Mammary microvascular endothelial cell (primary cell): ENCODE measurements around the gene KANSL2. TPM values are rescaled to one million over a fixed set of nuclear protein-coding genes. Genes with fewer than 3 reads are reported as not detected.

ENCODE experiments used
- total RNA-seq: library from RNA; depleted of rRNA; stranded (reverse); fragments of >200 nt; gene quantifications from 2 replicates; pipeline ENCODE4 v1.2.3, GENCODE V29; 2015

The KANSL2 gene, protein sequence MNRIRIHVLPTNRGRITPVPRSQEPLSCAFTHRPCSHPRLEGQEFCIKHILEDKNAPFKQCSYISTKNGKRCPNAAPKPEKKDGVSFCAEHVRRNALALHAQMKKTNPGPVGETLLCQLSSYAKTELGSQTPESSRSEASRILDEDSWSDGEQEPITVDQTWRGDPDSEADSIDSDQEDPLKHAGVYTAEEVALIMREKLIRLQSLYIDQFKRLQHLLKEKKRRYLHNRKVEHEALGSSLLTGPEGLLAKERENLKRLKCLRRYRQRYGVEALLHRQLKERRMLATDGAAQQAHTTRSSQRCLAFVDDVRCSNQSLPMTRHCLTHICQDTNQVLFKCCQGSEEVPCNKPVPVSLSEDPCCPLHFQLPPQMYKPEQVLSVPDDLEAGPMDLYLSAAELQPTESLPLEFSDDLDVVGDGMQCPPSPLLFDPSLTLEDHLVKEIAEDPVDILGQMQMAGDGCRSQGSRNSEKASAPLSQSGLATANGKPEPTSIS
- 17.8 and 24.4 TPM in 2 replicates for total RNA-seq

DNA sequence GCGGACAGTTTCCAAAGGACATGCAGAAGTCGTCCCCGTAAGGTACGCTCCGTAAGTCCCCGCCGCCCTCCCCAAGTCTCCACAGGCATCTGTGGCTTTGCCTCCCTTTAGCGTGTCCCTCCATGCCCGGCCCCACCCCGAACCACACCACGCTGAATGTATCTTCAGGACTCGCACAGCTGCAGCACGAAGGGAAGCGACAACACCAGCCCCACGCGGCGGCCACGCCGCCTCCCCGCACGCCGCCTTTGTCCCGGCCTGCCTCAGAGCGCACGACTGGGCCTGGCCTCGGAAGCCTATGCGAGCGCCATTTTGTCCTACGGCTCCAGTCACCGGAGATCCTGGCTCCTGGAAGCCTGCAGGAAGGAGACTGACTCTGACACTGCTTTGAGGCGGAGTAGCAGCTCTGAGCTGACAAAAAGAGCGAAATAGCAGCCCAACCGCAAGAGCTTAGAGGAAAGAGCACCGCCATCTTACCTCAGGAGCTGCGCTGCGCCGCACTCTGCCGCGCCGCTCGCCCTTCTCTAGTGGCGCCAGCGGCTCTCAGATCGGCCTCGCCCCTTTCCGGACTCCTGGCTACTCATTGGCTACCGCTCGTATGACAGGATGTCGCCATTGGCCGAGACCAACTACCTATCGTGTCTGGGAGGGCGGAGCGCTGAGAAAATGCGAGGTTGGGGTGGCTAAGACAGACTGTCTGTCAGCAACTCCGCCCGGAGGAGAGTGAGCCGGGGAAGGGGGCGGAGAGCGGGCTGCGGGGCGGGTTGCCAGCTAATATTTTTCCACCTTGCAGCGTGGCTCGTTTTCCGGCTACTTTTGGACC lies at the start of gene KANSL2:
TSS of gene KANSL2 (minus strand) at position 529 of the 823 bp plus-strand sequence. CDS start 606 bp downstream, outside the sequence.

DNA sequence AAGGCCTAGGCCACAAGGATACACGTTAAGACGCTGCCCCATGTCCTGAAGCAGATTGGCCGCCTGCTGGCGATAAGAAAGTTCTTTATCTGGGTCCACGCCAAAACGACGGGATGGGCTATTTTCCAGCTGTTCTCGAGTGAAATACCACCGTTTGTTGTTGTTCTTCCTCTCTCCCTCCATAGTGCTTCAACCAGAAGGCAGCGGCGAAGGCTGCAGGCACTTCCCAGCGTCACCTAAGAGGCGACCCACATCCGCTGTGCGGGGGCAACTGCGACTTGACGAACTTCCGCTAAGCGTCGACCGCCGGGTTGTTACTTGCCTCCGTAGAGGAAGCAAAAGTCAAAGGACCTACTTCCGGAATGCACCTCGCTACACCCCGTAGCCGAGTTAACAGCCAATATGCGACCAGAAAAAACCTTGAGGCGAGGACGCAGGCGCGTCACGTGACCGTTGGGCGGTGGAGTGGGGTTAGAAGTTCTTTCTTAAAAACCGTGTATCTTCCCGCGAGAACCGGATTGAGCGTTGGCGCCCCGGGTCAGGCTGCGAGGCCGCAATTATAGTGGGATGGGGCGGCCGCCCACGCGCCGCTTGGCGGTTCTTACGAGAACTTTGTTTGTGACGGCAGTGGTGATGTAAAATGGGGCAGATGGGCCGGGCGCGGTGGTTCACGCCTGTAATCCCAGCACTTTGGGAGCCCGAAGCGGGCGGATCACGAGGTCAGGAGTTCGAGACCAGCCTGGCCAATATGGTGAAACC lies 34.6 kb upstream of the KANSL2 start, which contains the start of gene CCNT1:
TSS of gene CCNT1 (minus strand) at position 215 of the 759 bp plus-strand sequence. CDS start at position 183, 32 bp downstream.

Other genes with a start within 250 kb of the KANSL2 start
- gene ANP32D, start 209.7 kb downstream of the KANSL2 start, total RNA-seq = not detected in 2 replicates
- gene C12orf54, start 199.7 kb downstream of the KANSL2 start, total RNA-seq = not detected in 2 replicates
- not detected in 2 replicates for gene OR8S1, start 156.6 kb downstream of the KANSL2 start, total RNA-seq
- gene LALBA, start 112.2 kb downstream of the KANSL2 start, total RNA-seq = not detected in 2 replicates
- 11.0 and 12.5 TPM in 2 replicates for gene CCNT1, start 34.5 kb upstream of the KANSL2 start, total RNA-seq
- gene ADCY6, start 106.9 kb upstream of the KANSL2 start, total RNA-seq = 16.9 and 19.7 TPM in 2 replicates
- 9.0 and 19.5 TPM in 2 replicates for gene CACNB3, start 136.3 kb upstream of the KANSL2 start, total RNA-seq
- 73.7 and 74.7 TPM in 2 replicates for gene DDX23, start 169.9 kb upstream of the KANSL2 start, total RNA-seq
- 4.1 and 5.3 TPM in 2 replicates for gene RND1, start 183.6 kb upstream of the KANSL2 start, total RNA-seq
- 25.8 and 28.5 TPM in 2 replicates for gene FKBP11, start 243.3 kb upstream of the KANSL2 start, total RNA-seq